OCI-LY7 (cell line): ENCODE measurements around the gene CDH3.

Experiments
- EZH2phosphoT487 ChIP-seq: fragments of 200-600 bp; sonication (generic); IDR thresholded peaks from 2 replicates; pipeline ENCODE4 v1.6.1; 2018; ENCODE audit warnings: low read depth, borderline replicate concordance, mild to moderate bottlenecking, mixed run types, antibody characterized with exemption, low read length, moderate library complexity, mixed read lengths
- TF ChIP-seq, protein P1 (sequence below): fragments of 200-600 bp; sonication (generic); conservative IDR thresholded peaks from 2 replicates; pipeline ENCODE4 v1.5.1; 2014; ENCODE audit warnings: mild to moderate bottlenecking, antibody characterized with exemption, low read length, moderate library complexity, mixed read lengths

DNA sequence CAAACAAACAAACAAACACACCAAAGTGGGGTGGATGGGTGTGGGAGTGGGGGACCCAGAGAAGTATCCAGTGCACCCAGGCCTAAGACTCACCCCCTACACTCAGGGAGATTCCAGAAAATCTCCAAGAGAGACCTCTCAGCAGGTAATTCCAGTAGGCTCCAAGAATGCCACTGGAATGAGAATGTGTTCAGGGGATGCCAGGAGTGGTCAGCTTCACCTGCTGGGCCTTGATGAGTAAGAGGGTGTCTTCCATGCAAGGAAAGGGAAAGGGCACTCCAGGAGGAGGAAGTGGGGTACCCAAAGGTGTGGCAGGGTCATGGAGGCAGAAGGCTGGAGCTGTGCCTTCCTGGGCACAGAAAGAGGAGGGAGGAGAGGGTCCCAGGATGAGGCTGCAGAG lies 101.8 kb downstream of the CDH3 start:
- TF ChIP-seq, protein P1, sequence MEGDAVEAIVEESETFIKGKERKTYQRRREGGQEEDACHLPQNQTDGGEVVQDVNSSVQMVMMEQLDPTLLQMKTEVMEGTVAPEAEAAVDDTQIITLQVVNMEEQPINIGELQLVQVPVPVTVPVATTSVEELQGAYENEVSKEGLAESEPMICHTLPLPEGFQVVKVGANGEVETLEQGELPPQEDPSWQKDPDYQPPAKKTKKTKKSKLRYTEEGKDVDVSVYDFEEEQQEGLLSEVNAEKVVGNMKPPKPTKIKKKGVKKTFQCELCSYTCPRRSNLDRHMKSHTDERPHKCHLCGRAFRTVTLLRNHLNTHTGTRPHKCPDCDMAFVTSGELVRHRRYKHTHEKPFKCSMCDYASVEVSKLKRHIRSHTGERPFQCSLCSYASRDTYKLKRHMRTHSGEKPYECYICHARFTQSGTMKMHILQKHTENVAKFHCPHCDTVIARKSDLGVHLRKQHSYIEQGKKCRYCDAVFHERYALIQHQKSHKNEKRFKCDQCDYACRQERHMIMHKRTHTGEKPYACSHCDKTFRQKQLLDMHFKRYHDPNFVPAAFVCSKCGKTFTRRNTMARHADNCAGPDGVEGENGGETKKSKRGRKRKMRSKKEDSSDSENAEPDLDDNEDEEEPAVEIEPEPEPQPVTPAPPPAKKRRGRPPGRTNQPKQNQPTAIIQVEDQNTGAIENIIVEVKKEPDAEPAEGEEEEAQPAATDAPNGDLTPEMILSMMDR, result no peak
- no peak for TF ChIP-seq EZH2phosphoT487
